H1 (cell line): ENCODE results near the gene NCR2. TPM values are rescaled to one million over a fixed set of nuclear protein-coding genes. Genes with fewer than 3 reads are reported as not detected.

Experiments used
- CTCF ChIA-PET: fragments of 300-600 bp; sonication (Branson Sonifier 250); formaldehyde crosslinking; loops from one replicate; lab custom pipeline; 2021; ENCODE audit not compliant: partially characterized antibody; lab: Charles Lee
- POLR2A ChIA-PET: fragments of 300-600 bp; sonication (Branson Sonifier 250); formaldehyde crosslinking; loops from one replicate; lab custom pipeline; 2021; ENCODE audit warnings: inconsistent platforms; ENCODE audit not compliant: partially characterized antibody; lab: Charles Lee
- DNase-seq, 2 experiments: peaks; one replicate each; pipeline versions ENCODE4 v3.0.0 to v3.0.0-alpha.2; 2010 to 2022; ENCODE audit warnings: low spot score in 2 of 2, low read depth in 1 of 2, mixed read lengths in 1 of 2
- FAIRE-seq: peaks from 2 replicates; lab custom pipeline; 2011; peaks lifted over from hg19 to GRCh38; lab: Jason Lieb, UNC
- H2AFZ ChIP-seq: 2 replicates; pipeline ENCODE4 v1.8.1; 2012; ENCODE audit warnings: low read length, inconsistent platforms
- H2AK5ac ChIP-seq: 2 replicates; pipeline ENCODE4 v1.6.1; 2013; ENCODE audit warnings: low read depth, low read length
- H2BK120ac ChIP-seq: replicated peaks from 2 replicates; pipeline ENCODE3; 2013; ENCODE audit warnings: low read depth, low read length, inconsistent platforms
- H2BK12ac ChIP-seq: 2 replicates; pipeline ENCODE4 v1.6.1; 2013; ENCODE audit warnings: low read depth, low read length
- H2BK15ac ChIP-seq: 2 replicates; pipeline ENCODE4 v1.6.1; 2013; ENCODE audit warnings: low read length
- H2BK20ac ChIP-seq: 2 replicates; pipeline ENCODE4 v1.6.1; 2013; ENCODE audit warnings: low read length
- H2BK5ac ChIP-seq: 2 replicates; pipeline ENCODE4 v1.6.1; 2013; ENCODE audit warnings: low read depth, low read length
- H3K14ac ChIP-seq: 2 replicates; pipeline ENCODE4 v1.6.1; 2013; ENCODE audit warnings: inconsistent platforms; ENCODE audit not compliant: insufficient read length
- H3K18ac ChIP-seq: 2 replicates; pipeline ENCODE4 v1.6.1; 2013; ENCODE audit warnings: low read length; ENCODE audit errors: extremely low read depth
- H3K23ac ChIP-seq: 2 replicates; pipeline ENCODE4 v1.6.1; 2013; ENCODE audit warnings: inconsistent platforms; ENCODE audit not compliant: insufficient read length
- H3K23me2 ChIP-seq: 2 replicates; pipeline ENCODE4 v1.6.1; 2013; ENCODE audit warnings: low read depth, low read length
- H3K27ac ChIP-seq: 2 replicates; pipeline ENCODE4 v1.6.1; 2011; ENCODE audit warnings: low read depth, low read length, inconsistent platforms
- H3K27me3 ChIP-seq, 4 experiments: replicated peaks in 1 of 4; 1 replicate in 1 of 4; 2 replicates in 3 of 4; pipeline versions ENCODE4 v1.6.1 to v1.8.1; 2011 to 2013; ENCODE audit warnings: low read length in 3 of 4, mild to moderate bottlenecking in 3 of 4, inconsistent platforms in 2 of 4, mixed read lengths in 2 of 4, moderate library complexity in 1 of 4; ENCODE audit not compliant: control insufficient read depth in 3 of 4, insufficient read depth in 3 of 4; ENCODE audit errors: extremely low read depth in 1 of 4
- H3K36me3 ChIP-seq, 4 experiments: 2 replicates each; pipeline versions ENCODE4 v1.6.1 to v1.8.1; 2011 to 2013; ENCODE audit warnings: mild to moderate bottlenecking in 4 of 4, low read length in 3 of 4, moderate library complexity in 2 of 4, control low read depth in 1 of 4, inconsistent platforms in 1 of 4; ENCODE audit not compliant: insufficient read depth in 4 of 4, control insufficient read depth in 2 of 4
- H3K4ac ChIP-seq: replicated peaks from 2 replicates; pipeline ENCODE3; 2013; ENCODE audit warnings: low read length, low read depth, mixed read lengths, inconsistent platforms; ENCODE audit not compliant: insufficient read length
- H3K4me1 ChIP-seq, 4 experiments: replicated peaks in 1 of 4; 1 replicate in 1 of 4; 2 replicates in 3 of 4; pipeline versions ENCODE4 v1.6.1 to v1.8.1; 2011 to 2013; ENCODE audit warnings: low read length in 3 of 4, inconsistent platforms in 2 of 4, mixed read lengths in 1 of 4; ENCODE audit not compliant: insufficient read depth in 4 of 4, control insufficient read depth in 3 of 4
- H3K4me2 ChIP-seq, 2 experiments: 2 replicates each; pipeline versions ENCODE4 v1.6.1 to v1.8.1; 2011 to 2013; ENCODE audit warnings: low read depth in 2 of 2, low read length in 2 of 2, control low read depth in 1 of 2, inconsistent platforms in 1 of 2, mild to moderate bottlenecking in 1 of 2; ENCODE audit not compliant: insufficient read depth in 1 of 2
- H3K4me3 ChIP-seq, 4 experiments: fragments of 200-600, 300-600 bp in 1 of 4; sonication (generic), shearing (Covaris generic), sonication (Bioruptor Twin) in 1 of 4; 2 replicates each; pipeline versions ENCODE4 v1.5.1 to v1.8.1; 2011 to 2016; ENCODE audit warnings: low read length in 4 of 4, low read depth in 3 of 4, control low read depth in 2 of 4, inconsistent platforms in 2 of 4, mild to moderate bottlenecking in 2 of 4, mixed read lengths in 1 of 4, moderate library complexity in 1 of 4; ENCODE audit not compliant: insufficient read depth in 2 of 4; ENCODE audit errors: extremely low read depth in 1 of 4
- H3K56ac ChIP-seq: replicated peaks from 2 replicates; pipeline ENCODE3; 2013; ENCODE audit warnings: low read depth, mild to moderate bottlenecking, mixed read lengths, low read length, inconsistent platforms; ENCODE audit not compliant: insufficient read length
- H3K79me1 ChIP-seq: 2 replicates; pipeline ENCODE4 v1.6.1; 2013; ENCODE audit warnings: low read depth, low read length, control low read depth
- H3K79me2 ChIP-seq, 2 experiments: 2 replicates each; pipeline versions ENCODE4 v1.6.1 to v1.8.1; 2012 to 2013; ENCODE audit warnings: low read length in 2 of 2, mild to moderate bottlenecking in 2 of 2, inconsistent platforms in 1 of 2; ENCODE audit not compliant: insufficient read depth in 2 of 2, control insufficient read depth in 1 of 2
- H3K9ac ChIP-seq, 4 experiments: replicated peaks in 1 of 4; 1 replicate in 1 of 4; 2 replicates in 3 of 4; pipeline versions ENCODE4 v1.6.1 to v1.8.1; 2011 to 2013; ENCODE audit warnings: low read depth in 3 of 4, low read length in 3 of 4, control low read depth in 2 of 4, mild to moderate bottlenecking in 2 of 4, moderate library complexity in 2 of 4, inconsistent platforms in 1 of 4; ENCODE audit errors: extremely low read depth in 1 of 4
- H3K9me3 ChIP-seq, 2 experiments: 2 replicates each; pipeline versions ENCODE4 v1.6.1 to v1.8.1; 2012 to 2013; ENCODE audit warnings: mild to moderate bottlenecking in 2 of 2, moderate library complexity in 2 of 2, control low read depth in 1 of 2, inconsistent platforms in 1 of 2, low read depth in 1 of 2, low read length in 1 of 2, mixed read lengths in 1 of 2; ENCODE audit not compliant: insufficient read depth in 2 of 2
- H4K20me1 ChIP-seq, 2 experiments: replicated peaks in 1 of 2; 2 replicates each; pipeline versions ENCODE3 to v1.8.1; 2011 to 2013; ENCODE audit warnings: inconsistent platforms in 2 of 2, low read length in 2 of 2, mild to moderate bottlenecking in 1 of 2; ENCODE audit not compliant: insufficient read depth in 2 of 2, control insufficient read depth in 1 of 2
- H4K5ac ChIP-seq: 2 replicates; pipeline ENCODE4 v1.6.1; 2013; ENCODE audit warnings: low read length, low read depth, mixed read lengths, inconsistent platforms; ENCODE audit not compliant: insufficient read length
- H4K8ac ChIP-seq: 2 replicates; pipeline ENCODE4 v1.8.0; 2013; ENCODE audit warnings: mild to moderate bottlenecking, moderate library complexity, low read length, inconsistent platforms; ENCODE audit not compliant: insufficient read depth; ENCODE audit errors: extremely low read depth
- H4K91ac ChIP-seq: replicated peaks from 2 replicates; pipeline ENCODE3; 2013; ENCODE audit warnings: low read length, mixed read lengths, inconsistent platforms; ENCODE audit not compliant: insufficient read length
- CREB1 ChIP-seq: IDR thresholded peaks from 2 replicates; pipeline ENCODE4 v1.6.1; 2012; ENCODE audit warnings: inconsistent platforms
- EGR1 ChIP-seq: IDR thresholded peaks from 2 replicates; pipeline ENCODE4 v1.6.1; 2011; ENCODE audit warnings: low read depth, low read length, borderline replicate concordance
- KDM4A ChIP-seq: IDR thresholded peaks from one replicate; pipeline ENCODE4 v1.7.1; 2012; ENCODE audit warnings: low read depth, mild to moderate bottlenecking, moderate library complexity, low read length, inconsistent platforms; ENCODE audit not compliant: severe bottlenecking
- MAFK ChIP-seq: IDR thresholded peaks from 2 replicates; pipeline ENCODE4 v1.6.1; 2012; ENCODE audit warnings: low read depth, mild to moderate bottlenecking, improper control_type of control experiment, low read length
- SIRT6 ChIP-seq: IDR thresholded peaks from one replicate; pipeline ENCODE4 v1.7.1; 2012; ENCODE audit warnings: low read length, inconsistent platforms
- SUZ12 ChIP-seq: fragments of 200-600 bp; sonication (generic); IDR thresholded peaks from 2 replicates; pipeline ENCODE4 v1.6.1; 2012; ENCODE audit warnings: mild to moderate bottlenecking, inconsistent platforms, low read length, moderate library complexity, mixed read lengths
- TAF1 ChIP-seq: IDR thresholded peaks from 2 replicates; pipeline ENCODE4 v1.6.1; 2011; ENCODE audit warnings: mild to moderate bottlenecking, low read depth, low read length
- WGBS, 2 experiments: shearing (Covaris generic) in 1 of 2; methylation state at CpG; one replicate each; pipeline versions ENCODE4 v1.1.6 to v1.1.7; 2013 to 2015; ENCODE audit warnings: low lambda C conversion rate in 2 of 2, mixed read lengths in 2 of 2, inconsistent platforms in 1 of 2, low coverage in 1 of 2, missing lambda C conversion rate in 1 of 2; ENCODE audit not compliant: insufficient replicate concordance in 2 of 2, insufficient coverage in 1 of 2, insufficient read length in 1 of 2; ENCODE audit errors: extremely low coverage in 1 of 2, missing lambda C conversion rate in 1 of 2; 5-methylcytosine and 5-hydroxymethylcytosine counted together
- polyA plus RNA-seq, 7 experiments: library from polyadenylated mRNA; depleted of rRNA in 3 of 7; stranded (reverse) in 5 of 7; unstranded in 2 of 7; fragments of >200 nt in 5 of 7; fragments of 200-250 nt in 2 of 7; gene quantifications; 1 replicate in 5 of 7; 2 replicates in 1 of 7; 4 replicates in 1 of 7; pipeline versions ENCODE4 v1.2.1 to v1.2.3, GENCODE V29; 2011 to 2013; ENCODE audit warnings: missing spikeins in 2 of 7, mixed read lengths in 2 of 7
- total RNA-seq: library from RNA; stranded (reverse); fragmentation: NEBNext Ultra II Directional; extraction: Animal tissue kit (Norgen Biotek cat#: 25700); gene quantifications from 2 replicates; pipeline ENCODE4 v1.2.1, GENCODE V29; 2021
- TF ChIP-seq, protein P1 (sequence below): IDR thresholded peaks from 2 replicates; pipeline ENCODE4 v1.6.1; 2011; ENCODE audit warnings: low read length, improper control_type of control experiment

NCR2 gene
- total and polyA plus RNA-seq, 2 of the 8 experiments (the other 6 are each of a cell fraction or from before 2014, with no cell fraction given) = not detected

- CTCF ChIA-PET = interaction anchor here (1.0 kb wide), 1 partner anchor 134 kb away, joined by 3 read pairs; no protein-coding TSS in a partner anchor
- 0 out of 2 replicates have a peak overlapping the region, but pooled peaks have one; percentile 20 for H2AFZ ChIP-seq
- 78% methylated on average over 4 of the region's 4 CpGs; no CpG with 5 or more reads in 1 of the 2 experiments for WGBS, 2 experiments
These were observed 9.9 kb upstream of the NCR2 start for GRCh38 chr6:41325446-41326066.

More at GRCh38 chr6:41325446-41326066, 9.9 kb upstream of the NCR2 start:
- Histone ChIP-seq H4K20me1 (no peaks in the 10 kb centered on the region), H4K5ac (no peak overlapping the region), H3K27me3 (no peaks in the 10 kb centered on the region; a peak in 1 of 7 replicates), H3K23me2 (no peaks in the 10 kb centered on the region), H3K23ac (no peak overlapping the region), H3K4ac (no peak overlapping the region), H2BK120ac (no peak overlapping the region), H3K79me1 (no peaks in the 10 kb centered on the region), H2BK20ac (no peak overlapping the region), H3K9me3 (no peaks in the 10 kb centered on the region), H3K18ac (no peak overlapping the region), H3K27ac (no peak overlapping the region), H2BK15ac (no peak overlapping the region)
- DNase-seq (no peak), FAIRE-seq (peak; percentile 28)
- POLR2A ChIA-PET = no interaction called here
- TF ChIP-seq TAF1 (no peak), MAFK (no peak), KDM4A (no peak), SIRT6 (no peak), EGR1 (no peak), CREB1 (no peak), SUZ12 (no peak)
- TF ChIP-seq, protein P1, sequence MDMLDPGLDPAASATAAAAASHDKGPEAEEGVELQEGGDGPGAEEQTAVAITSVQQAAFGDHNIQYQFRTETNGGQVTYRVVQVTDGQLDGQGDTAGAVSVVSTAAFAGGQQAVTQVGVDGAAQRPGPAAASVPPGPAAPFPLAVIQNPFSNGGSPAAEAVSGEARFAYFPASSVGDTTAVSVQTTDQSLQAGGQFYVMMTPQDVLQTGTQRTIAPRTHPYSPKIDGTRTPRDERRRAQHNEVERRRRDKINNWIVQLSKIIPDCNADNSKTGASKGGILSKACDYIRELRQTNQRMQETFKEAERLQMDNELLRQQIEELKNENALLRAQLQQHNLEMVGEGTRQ = no peak
- TF ChIP-seq, all 59 proteins: peak for 0
- H2BK12ac ChIP-seq = no peak overlapping the region
- no peaks in the 10 kb centered on the region for H3K4me1 ChIP-seq
- H2BK5ac ChIP-seq = no peak overlapping the region
- H4K91ac ChIP-seq = no peak overlapping the region
- H3K14ac ChIP-seq = no peak overlapping the region
- H3K9ac ChIP-seq = no peak overlapping the region
- no peaks in the 10 kb centered on the region for H3K36me3 ChIP-seq
- no peak overlapping the region for H3K4me3 ChIP-seq
- no peak overlapping the region for H4K8ac ChIP-seq
- no peaks in the 10 kb centered on the region for H3K79me2 ChIP-seq
- no peak overlapping the region for H3K4me2 ChIP-seq
- no peak overlapping the region for H2AK5ac ChIP-seq
- H3K56ac ChIP-seq = no peak overlapping the region
